ENCODE measurements around the gene KCNH2. TPM values are rescaled to one million over a fixed set of nuclear protein-coding genes. Genes with fewer than 3 reads are reported as not detected.

The KCNH2 gene
- total RNA-seq, 1 experiment from 2014 or later, result 1.8 TPM

GRCh38 chr7:151025924-151026671, 48.0 kb upstream of the KCNH2 start:
- in situ Hi-C loops (cut with HindIII; ENCODE audit: low pct_unique_long_range_greater_than_20kb, low sequenced_read_pairs), result no loop called here

GRCh38 chr7:151024435-151025056, 46.4 kb upstream of the KCNH2 start, which contains the start of gene ATG9B:
ATG9B (minus strand) TSS chr7:151024494; CDS start chr7:151024423, 71 bp downstream.
- no peak for TF ChIP-seq CTCF (IDR thresholded peaks at IDR 0.05)
- Histone ChIP-seq H3K9me3 (ENCODE audit: control insufficient read depth, insufficient read depth, low read depth, low read length) (no peaks in the 10 kb centered on the region), H3K27me3 (ENCODE audit: control insufficient read depth, insufficient read depth, low read length) (no peaks in the 10 kb centered on the region), H3K27ac (ENCODE audit: low read length) (no peak within 1 kb of the TSS), H3K36me3 (ENCODE audit: control insufficient read depth, insufficient read depth, low read length) (no peaks in the 10 kb centered on the region), H3K4me1 (ENCODE audit: control insufficient read depth, insufficient read depth, low read length) (no peaks in the 10 kb centered on the region; the same call in none of the 2 replicates), H3K4me3 (ENCODE audit: low read depth in 2 of 2, low read length in 2 of 2) (no peak within 1 kb of the TSS)
- ATAC-seq (no peak), DNase-seq (ENCODE audit: low read depth, low spot score) (no peak)
- ChIA-PET CTCF (no interaction called here), POLR2A (no interaction called here)
- in situ Hi-C loops (cut with HindIII; ENCODE audit: low pct_unique_long_range_greater_than_20kb, low sequenced_read_pairs) (no loop called here), intact Hi-C loops (cut with micrococcal nuclease; ENCODE audit: unreplicated experiment) (no loop called here)
- no TSS peak for BruUV-seq (replicated peaks)

More at GRCh38 chr7:151025924-151026671, 48.0 kb upstream of the KCNH2 start:
- CTCF ChIA-PET, result no interaction called here
- Histone ChIP-seq H3K27me3 (ENCODE audit: control insufficient read depth, insufficient read depth, low read length) (no peaks in the 10 kb centered on the region), H3K27ac (ENCODE audit: low read length) (no peak overlapping the region), H3K4me3 (ENCODE audit: low read depth in 2 of 2, low read length in 2 of 2) (no peak overlapping the region), H3K36me3 (ENCODE audit: control insufficient read depth, insufficient read depth, low read length) (no peaks in the 10 kb centered on the region), H3K4me1 (ENCODE audit: control insufficient read depth, insufficient read depth, low read length) (no peaks in the 10 kb centered on the region; the same call in none of the 2 replicates), H3K9me3 (ENCODE audit: control insufficient read depth, insufficient read depth, low read depth, low read length) (no peaks in the 10 kb centered on the region)
- TF ChIP-seq, protein P1, sequence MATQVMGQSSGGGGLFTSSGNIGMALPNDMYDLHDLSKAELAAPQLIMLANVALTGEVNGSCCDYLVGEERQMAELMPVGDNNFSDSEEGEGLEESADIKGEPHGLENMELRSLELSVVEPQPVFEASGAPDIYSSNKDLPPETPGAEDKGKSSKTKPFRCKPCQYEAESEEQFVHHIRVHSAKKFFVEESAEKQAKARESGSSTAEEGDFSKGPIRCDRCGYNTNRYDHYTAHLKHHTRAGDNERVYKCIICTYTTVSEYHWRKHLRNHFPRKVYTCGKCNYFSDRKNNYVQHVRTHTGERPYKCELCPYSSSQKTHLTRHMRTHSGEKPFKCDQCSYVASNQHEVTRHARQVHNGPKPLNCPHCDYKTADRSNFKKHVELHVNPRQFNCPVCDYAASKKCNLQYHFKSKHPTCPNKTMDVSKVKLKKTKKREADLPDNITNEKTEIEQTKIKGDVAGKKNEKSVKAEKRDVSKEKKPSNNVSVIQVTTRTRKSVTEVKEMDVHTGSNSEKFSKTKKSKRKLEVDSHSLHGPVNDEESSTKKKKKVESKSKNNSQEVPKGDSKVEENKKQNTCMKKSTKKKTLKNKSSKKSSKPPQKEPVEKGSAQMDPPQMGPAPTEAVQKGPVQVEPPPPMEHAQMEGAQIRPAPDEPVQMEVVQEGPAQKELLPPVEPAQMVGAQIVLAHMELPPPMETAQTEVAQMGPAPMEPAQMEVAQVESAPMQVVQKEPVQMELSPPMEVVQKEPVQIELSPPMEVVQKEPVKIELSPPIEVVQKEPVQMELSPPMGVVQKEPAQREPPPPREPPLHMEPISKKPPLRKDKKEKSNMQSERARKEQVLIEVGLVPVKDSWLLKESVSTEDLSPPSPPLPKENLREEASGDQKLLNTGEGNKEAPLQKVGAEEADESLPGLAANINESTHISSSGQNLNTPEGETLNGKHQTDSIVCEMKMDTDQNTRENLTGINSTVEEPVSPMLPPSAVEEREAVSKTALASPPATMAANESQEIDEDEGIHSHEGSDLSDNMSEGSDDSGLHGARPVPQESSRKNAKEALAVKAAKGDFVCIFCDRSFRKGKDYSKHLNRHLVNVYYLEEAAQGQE (IDR thresholded peaks at IDR 0.05; ENCODE audit: insufficient read depth in 1 of 2, low read depth in 2 of 2, low read length in 1 of 2), result no peak
- TF ChIP-seq POLR2AphosphoS5 (IDR thresholded peaks at IDR 0.05; ENCODE audit: low read depth, low read length) (no peak), CTCF (IDR thresholded peaks at IDR 0.05) (no peak), TCF7L2 (IDR thresholded peaks at IDR 0.05; ENCODE audit: low read depth, low read length) (no peak), SIN3A (IDR thresholded peaks at IDR 0.05; ENCODE audit: borderline replicate concordance, insufficient read depth, low read depth, low read length) (no peak)
- intact Hi-C loops (cut with micrococcal nuclease; ENCODE audit: unreplicated experiment), result no loop called here
- DNase-seq (ENCODE audit: low read depth, low spot score) (no peak), ATAC-seq (no peak)
- no TSS peak for BruUV-seq (replicated peaks)
- POLR2A ChIA-PET, result no interaction called here
